ENCODE measurements around the gene KLF2. TPM values are rescaled to one million over a fixed set of nuclear protein-coding genes. Genes with fewer than 3 reads are reported as not detected.

The KLF2 gene
- total and polyA plus RNA-seq, 2 of the 13 experiments (the other 11 are each of a cell fraction or from before 2014, with no cell fraction given): not detected

GRCh38 chr19:16340092-16340491, 15.5 kb downstream of the KLF2 start:
- DNase-seq (ENCODE audit: low spot score): peak; percentile 20
- H3K27me3 ChIP-seq (ENCODE audit: control insufficient read depth in 1 of 2, insufficient read depth in 2 of 2, low read length in 2 of 2): peaks cover 0 to 15% of the 10 kb centered on the region in 2 experiments; a peak in 2 of 5 replicates
- no peak overlapping the region for H3K27ac ChIP-seq (ENCODE audit: extremely low read length, insufficient read depth, low read length)
- no peak overlapping the region for H2AFZ ChIP-seq (ENCODE audit: low read length)
- H3K9ac ChIP-seq (ENCODE audit: insufficient read depth, low read depth, low read length): no peak overlapping the region
- H3K4me2 ChIP-seq (ENCODE audit: low read depth, low read length): no peak overlapping the region
- in situ Hi-C loops (cut with HindIII; ENCODE audit: extremely low pct_ligation_motif_present, low pct_unique_long_range_greater_than_20kb) (no loop called here), intact Hi-C loops (cut with micrococcal nuclease; ENCODE audit: unreplicated experiment) (no loop called here)
- TF ChIP-seq ATF7 (IDR thresholded peaks at IDR 0.05): peak; percentile 47; the same call in 1 of the 2 replicates
- no peak for TF ChIP-seq ATF7 (CRISPR knock-in tag; IDR thresholded peaks at IDR 0.05)
- TF ChIP-seq ZNF816 (CRISPR knock-in tag; IDR thresholded peaks at IDR 0.05; ENCODE audit: borderline replicate concordance): no peak
- TF ChIP-seq RARA (CRISPR knock-in tag; IDR thresholded peaks at IDR 0.05): 0 out of 2 replicates have a peak, but pooled peaks have one; percentile 32
- TF ChIP-seq CREB1 (IDR thresholded peaks at IDR 0.05): peak; percentile 85
- TF ChIP-seq CREB1 (CRISPR knock-in tag; IDR thresholded peaks at IDR 0.05): no peak
- WGBS (ENCODE audit: low lambda C conversion rate): 5% methylated on average over 5 of the region's 5 CpGs
- FAIRE-seq: no peak
- no peaks in the 10 kb centered on the region for H4K20me1 ChIP-seq (ENCODE audit: insufficient read depth, low read length)
- ChIA-PET POLR2A (no interaction called here), CTCF (ENCODE audit: low intra/inter-chr PET ratio, low total read pairs) (no interaction called here)
- H3K79me2 ChIP-seq (ENCODE audit: insufficient read depth, low read length): no peaks in the 10 kb centered on the region
- peaks cover 14% of the 10 kb centered on the region for H3K4me1 ChIP-seq (ENCODE audit: insufficient read depth, low read length)
- no peak overlapping the region for H3K4me3 ChIP-seq (replicated peaks in 1 of 3; ENCODE audit: insufficient read depth in 1 of 3, low read depth in 2 of 3, low read length in 3 of 3)
- no TSS peak for BruUV-seq (replicated peaks)
- no peaks in the 10 kb centered on the region for H3K36me3 ChIP-seq (replicated peaks in 1 of 2; ENCODE audit: control insufficient read depth in 1 of 2, insufficient read depth in 2 of 2, low read length in 2 of 2)
- no peaks in the 10 kb centered on the region for H3K9me3 ChIP-seq (ENCODE audit: low read length)
- no peak for ATAC-seq

GRCh38 chr19:16340654-16341053, 16.0 kb downstream of the KLF2 start:
- no peak overlapping the region for H3K27ac ChIP-seq (ENCODE audit: extremely low read length, insufficient read depth, low read length)
- H4K20me1 ChIP-seq (ENCODE audit: insufficient read depth, low read length): no peaks in the 10 kb centered on the region
- H3K4me3 ChIP-seq (replicated peaks in 1 of 3; ENCODE audit: insufficient read depth in 1 of 3, low read depth in 2 of 3, low read length in 3 of 3): no peak overlapping the region
- BruUV-seq (replicated peaks): no TSS peak
- H3K9me3 ChIP-seq (ENCODE audit: low read length): no peaks in the 10 kb centered on the region
- in situ Hi-C loops (cut with HindIII; ENCODE audit: extremely low pct_ligation_motif_present, low pct_unique_long_range_greater_than_20kb) (no loop called here), intact Hi-C loops (cut with micrococcal nuclease; ENCODE audit: unreplicated experiment) (no loop called here)
- H3K36me3 ChIP-seq (replicated peaks in 1 of 2; ENCODE audit: control insufficient read depth in 1 of 2, insufficient read depth in 2 of 2, low read length in 2 of 2): no peaks in the 10 kb centered on the region
- ChIA-PET POLR2A (no interaction called here), CTCF (ENCODE audit: low intra/inter-chr PET ratio, low total read pairs) (no interaction called here)
- FAIRE-seq: no peak
- no peak for ATAC-seq
- H3K27me3 ChIP-seq (ENCODE audit: control insufficient read depth in 1 of 2, insufficient read depth in 2 of 2, low read length in 2 of 2): peaks cover 0 to 15% of the 10 kb centered on the region in 2 experiments; a peak in 2 of 5 replicates
- DNase-seq (ENCODE audit: low spot score): no peak
- H3K4me2 ChIP-seq (ENCODE audit: low read depth, low read length): no peak overlapping the region
- no peak overlapping the region for H2AFZ ChIP-seq (ENCODE audit: low read length)
- H3K9ac ChIP-seq (ENCODE audit: insufficient read depth, low read depth, low read length): no peak overlapping the region
- H3K79me2 ChIP-seq (ENCODE audit: insufficient read depth, low read length): no peaks in the 10 kb centered on the region
- WGBS (ENCODE audit: low lambda C conversion rate): 56% methylated on average over 3 of the region's 3 CpGs
- peaks cover 18% of the 10 kb centered on the region for H3K4me1 ChIP-seq (ENCODE audit: insufficient read depth, low read length)
- TF ChIP-seq SMAD9 (CRISPR knock-in tag; IDR thresholded peaks at IDR 0.05) (no peak), ZBTB34 (CRISPR knock-in tag; IDR thresholded peaks at IDR 0.05) (no peak), THRA (CRISPR knock-in tag; IDR thresholded peaks at IDR 0.05; ENCODE audit: borderline replicate concordance) (no peak), DRAP1 (CRISPR knock-in tag; IDR thresholded peaks at IDR 0.05) (no peak), ZNF691 (CRISPR knock-in tag; IDR thresholded peaks at IDR 0.05; ENCODE audit: borderline replicate concordance, low read depth) (no peak), ZNF414 (CRISPR knock-in tag; IDR thresholded peaks at IDR 0.05) (no peak)

Data from HepG2 (cell line).